ENCODE data around the gene CTIF.

Gene CTIF

DNA sequence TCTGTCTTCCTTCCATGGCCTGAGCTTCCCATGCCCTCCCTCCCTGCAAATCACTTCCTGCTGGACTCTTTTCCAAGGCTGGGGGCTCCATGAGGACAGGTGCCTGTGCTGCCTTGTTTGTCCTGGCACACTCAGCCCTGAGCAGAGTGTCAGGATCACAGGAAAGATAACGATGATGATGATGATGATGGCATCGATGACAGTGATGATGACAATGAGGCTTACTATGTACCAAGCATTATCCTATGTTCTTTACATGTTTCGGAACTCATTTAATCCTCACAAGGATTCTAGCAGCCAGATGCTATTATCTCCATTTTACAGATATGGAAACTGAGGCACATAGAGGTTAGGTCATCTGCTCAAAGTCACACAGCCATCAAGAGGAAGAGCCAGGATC lies 170.0 kb downstream of the CTIF start:
- TF ChIP-seq, protein P1, sequence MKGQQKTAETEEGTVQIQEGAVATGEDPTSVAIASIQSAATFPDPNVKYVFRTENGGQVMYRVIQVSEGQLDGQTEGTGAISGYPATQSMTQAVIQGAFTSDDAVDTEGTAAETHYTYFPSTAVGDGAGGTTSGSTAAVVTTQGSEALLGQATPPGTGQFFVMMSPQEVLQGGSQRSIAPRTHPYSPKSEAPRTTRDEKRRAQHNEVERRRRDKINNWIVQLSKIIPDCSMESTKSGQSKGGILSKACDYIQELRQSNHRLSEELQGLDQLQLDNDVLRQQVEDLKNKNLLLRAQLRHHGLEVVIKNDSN (IDR thresholded peaks at IDR 0.05): no peak
- no peak for TF ChIP-seq TCF12 (IDR thresholded peaks at IDR 0.05; ENCODE audit: low read depth)
- TF ChIP-seq EP300 (IDR thresholded peaks at IDR 0.05; ENCODE audit: borderline replicate concordance): no peak
- TF ChIP-seq FOXM1 (IDR thresholded peaks at IDR 0.05; ENCODE audit: borderline replicate concordance, low read depth): no peak

DNA sequence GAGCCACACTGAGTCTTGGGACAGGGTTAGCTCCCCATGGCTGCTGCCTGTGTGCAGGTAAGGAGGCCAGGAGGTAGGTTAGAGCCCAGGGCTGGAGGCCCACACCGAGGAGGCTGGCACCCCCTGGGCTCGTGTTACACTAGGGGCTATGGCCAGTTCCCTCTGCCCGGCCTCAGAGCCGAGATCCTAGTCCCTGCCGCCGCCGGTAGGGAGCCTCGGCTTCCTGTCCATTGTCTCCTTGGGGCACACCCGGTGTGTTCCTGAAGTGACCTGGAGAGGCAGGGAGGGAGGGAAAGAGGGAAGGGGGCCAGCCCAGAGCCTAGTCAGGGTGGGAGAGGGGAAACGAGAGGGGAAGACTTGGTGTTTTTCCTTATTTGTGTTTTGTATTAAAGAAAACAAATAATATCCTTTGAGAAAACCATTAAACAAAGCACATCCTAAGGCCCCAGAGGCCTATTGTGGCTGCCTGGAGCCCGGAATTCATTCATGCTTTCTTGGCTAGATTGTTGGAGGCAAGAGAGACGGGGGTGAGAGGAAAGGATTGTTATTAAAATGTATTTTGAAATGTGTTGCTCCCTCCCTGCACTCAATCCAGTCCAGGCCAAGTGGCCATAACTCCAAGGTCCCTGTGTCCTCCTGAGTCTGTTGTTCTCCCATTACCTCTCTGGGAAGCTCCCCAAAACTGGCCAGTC lies 170.7 kb downstream of the CTIF start:
- no peak for TF ChIP-seq ZBTB7A (IDR thresholded peaks at IDR 0.05; ENCODE audit: low read depth)
- TF ChIP-seq TEAD4 (IDR thresholded peaks at IDR 0.05): no peak
- TF ChIP-seq NFIC (IDR thresholded peaks at IDR 0.05): no peak
- TF ChIP-seq, protein P2, sequence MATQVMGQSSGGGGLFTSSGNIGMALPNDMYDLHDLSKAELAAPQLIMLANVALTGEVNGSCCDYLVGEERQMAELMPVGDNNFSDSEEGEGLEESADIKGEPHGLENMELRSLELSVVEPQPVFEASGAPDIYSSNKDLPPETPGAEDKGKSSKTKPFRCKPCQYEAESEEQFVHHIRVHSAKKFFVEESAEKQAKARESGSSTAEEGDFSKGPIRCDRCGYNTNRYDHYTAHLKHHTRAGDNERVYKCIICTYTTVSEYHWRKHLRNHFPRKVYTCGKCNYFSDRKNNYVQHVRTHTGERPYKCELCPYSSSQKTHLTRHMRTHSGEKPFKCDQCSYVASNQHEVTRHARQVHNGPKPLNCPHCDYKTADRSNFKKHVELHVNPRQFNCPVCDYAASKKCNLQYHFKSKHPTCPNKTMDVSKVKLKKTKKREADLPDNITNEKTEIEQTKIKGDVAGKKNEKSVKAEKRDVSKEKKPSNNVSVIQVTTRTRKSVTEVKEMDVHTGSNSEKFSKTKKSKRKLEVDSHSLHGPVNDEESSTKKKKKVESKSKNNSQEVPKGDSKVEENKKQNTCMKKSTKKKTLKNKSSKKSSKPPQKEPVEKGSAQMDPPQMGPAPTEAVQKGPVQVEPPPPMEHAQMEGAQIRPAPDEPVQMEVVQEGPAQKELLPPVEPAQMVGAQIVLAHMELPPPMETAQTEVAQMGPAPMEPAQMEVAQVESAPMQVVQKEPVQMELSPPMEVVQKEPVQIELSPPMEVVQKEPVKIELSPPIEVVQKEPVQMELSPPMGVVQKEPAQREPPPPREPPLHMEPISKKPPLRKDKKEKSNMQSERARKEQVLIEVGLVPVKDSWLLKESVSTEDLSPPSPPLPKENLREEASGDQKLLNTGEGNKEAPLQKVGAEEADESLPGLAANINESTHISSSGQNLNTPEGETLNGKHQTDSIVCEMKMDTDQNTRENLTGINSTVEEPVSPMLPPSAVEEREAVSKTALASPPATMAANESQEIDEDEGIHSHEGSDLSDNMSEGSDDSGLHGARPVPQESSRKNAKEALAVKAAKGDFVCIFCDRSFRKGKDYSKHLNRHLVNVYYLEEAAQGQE (IDR thresholded peaks at IDR 0.05; ENCODE audit: low read depth): no peak
- TF ChIP-seq, protein P1 (IDR thresholded peaks at IDR 0.05): no peak
- no peak for TF ChIP-seq TCF12 (IDR thresholded peaks at IDR 0.05; ENCODE audit: low read depth)
- TF ChIP-seq FOXM1 (IDR thresholded peaks at IDR 0.05; ENCODE audit: borderline replicate concordance, low read depth): no peak
- no peak for TF ChIP-seq CEBPB (IDR thresholded peaks at IDR 0.05)
- no peak for TF ChIP-seq YY1 (IDR thresholded peaks at IDR 0.05; ENCODE audit: low read depth)
- TF ChIP-seq, protein P3, sequence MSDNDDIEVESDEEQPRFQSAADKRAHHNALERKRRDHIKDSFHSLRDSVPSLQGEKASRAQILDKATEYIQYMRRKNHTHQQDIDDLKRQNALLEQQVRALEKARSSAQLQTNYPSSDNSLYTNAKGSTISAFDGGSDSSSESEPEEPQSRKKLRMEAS (IDR thresholded peaks at IDR 0.05): no peak

DNA sequence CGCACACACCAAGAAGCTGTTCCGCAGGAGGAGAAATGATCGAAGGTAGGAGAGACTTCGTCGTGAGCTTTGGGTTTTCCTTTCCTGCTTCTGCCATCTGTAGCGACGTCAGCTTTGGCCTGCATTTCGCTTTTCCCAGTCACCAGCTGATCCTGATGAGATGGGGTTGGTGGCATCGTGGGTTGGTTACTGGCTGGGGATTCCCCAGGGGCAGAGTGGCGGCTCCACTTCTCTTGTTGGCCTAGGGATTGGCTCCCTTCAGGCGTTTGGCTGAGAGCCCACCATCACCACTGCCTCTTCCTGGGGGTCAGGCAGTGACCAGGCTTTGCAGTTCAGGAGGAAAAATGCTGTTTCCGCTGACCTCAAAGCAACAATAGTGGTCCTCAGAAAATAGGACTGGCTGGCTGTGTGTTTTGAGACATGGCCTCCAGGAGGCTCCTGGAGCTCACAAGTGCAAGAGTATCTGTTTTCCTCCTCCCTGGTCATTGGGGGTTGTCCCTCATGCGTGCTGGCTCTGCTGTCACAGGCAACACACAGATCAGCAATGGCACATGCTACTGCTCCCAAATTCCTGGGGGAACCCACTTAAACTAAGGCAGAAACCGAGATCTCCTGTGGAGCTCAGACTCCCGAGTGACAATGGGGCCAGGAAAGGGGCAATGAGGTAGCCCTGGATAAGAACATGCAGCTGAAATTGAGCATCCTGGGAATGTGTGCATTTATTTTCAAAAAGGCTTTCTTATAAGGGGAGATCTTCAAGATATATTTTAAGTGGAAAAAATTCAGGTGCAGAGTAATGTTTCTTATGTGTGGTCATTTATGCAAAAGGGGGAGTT lies 173.0 kb downstream of the CTIF start:
- TF ChIP-seq FOXM1 (IDR thresholded peaks at IDR 0.05; ENCODE audit: borderline replicate concordance, low read depth) (no peak), RAD21 (IDR thresholded peaks at IDR 0.05; ENCODE audit: low read depth) (peak; percentile 74)

DNA sequence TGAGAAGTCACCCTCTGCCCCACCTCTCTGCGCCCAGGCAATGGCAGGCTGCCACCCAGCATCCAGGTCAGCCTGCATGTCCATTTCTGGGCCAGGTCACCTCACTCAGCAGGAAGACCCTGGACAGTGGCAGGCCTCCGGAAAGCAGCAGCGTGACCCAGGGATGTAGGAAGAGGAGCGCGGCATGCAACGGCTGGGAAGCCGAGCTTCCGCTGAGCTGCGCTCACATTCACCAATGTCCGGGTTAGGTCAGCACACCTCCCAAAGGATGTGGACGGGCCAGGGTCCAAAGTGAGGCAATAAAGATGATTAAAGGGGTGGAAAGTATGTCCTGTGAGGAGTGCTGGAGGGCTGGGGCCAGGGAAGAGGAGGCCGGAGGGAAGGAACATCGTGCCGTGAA lies 174.5 kb downstream of the CTIF start:
- TF ChIP-seq YY1 (IDR thresholded peaks at IDR 0.05; ENCODE audit: low read depth) (no peak), TEAD4 (IDR thresholded peaks at IDR 0.05) (no peak), ZBTB7A (IDR thresholded peaks at IDR 0.05; ENCODE audit: low read depth) (no peak), CEBPB (IDR thresholded peaks at IDR 0.05) (no peak), FOXM1 (IDR thresholded peaks at IDR 0.05; ENCODE audit: borderline replicate concordance, low read depth) (no peak), EGR1 (IDR thresholded peaks at IDR 0.05) (no peak), RAD21 (IDR thresholded peaks at IDR 0.05; ENCODE audit: low read depth) (no peak), TCF12 (IDR thresholded peaks at IDR 0.05; ENCODE audit: low read depth) (no peak), EP300 (IDR thresholded peaks at IDR 0.05; ENCODE audit: borderline replicate concordance) (no peak), TAF1 (IDR thresholded peaks at IDR 0.05; ENCODE audit: low read depth) (no peak), NFIC (IDR thresholded peaks at IDR 0.05) (no peak), CREB1 (IDR thresholded peaks at IDR 0.05; ENCODE audit: low read depth) (no peak)
- TF ChIP-seq, protein P3 (IDR thresholded peaks at IDR 0.05): no peak
- TF ChIP-seq, protein P1 (IDR thresholded peaks at IDR 0.05): no peak
- TF ChIP-seq, protein P2 (IDR thresholded peaks at IDR 0.05; ENCODE audit: low read depth): no peak

DNA sequence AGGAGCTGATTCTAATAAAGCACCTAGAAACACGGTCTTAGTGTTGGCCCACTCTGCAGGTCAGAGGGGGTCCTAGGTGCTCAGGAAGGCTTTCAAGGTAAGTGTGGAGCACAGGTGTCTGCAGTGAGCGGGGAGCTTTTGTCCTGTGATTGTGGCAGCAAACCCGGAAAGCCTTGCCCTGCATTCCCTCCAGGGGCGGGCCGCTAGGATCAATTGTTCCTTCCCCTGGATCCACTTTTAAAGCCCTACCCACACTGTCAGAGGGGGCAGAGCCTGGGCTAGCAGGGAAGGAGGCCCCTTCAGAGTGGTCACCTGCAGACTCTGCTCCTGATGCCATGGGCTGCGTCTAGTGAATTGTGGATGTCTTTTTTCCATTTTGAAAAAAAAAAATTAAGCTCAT lies 176.0 kb downstream of the CTIF start:
- TF ChIP-seq ZBTB7A (IDR thresholded peaks at IDR 0.05; ENCODE audit: low read depth): no peak
